Astrocyte of the spinal cord (primary cell): ENCODE data around the gene RNF13.

Experiments
- DNase-seq: peaks from one replicate; pipeline ENCODE4 v3.0.0; 2011; ENCODE audit warnings: low read depth, low spot score
- H3K4me3 ChIP-seq: 2 replicates; pipeline ENCODE4 v1.5.1; 2011; ENCODE audit warnings: low read depth, mild to moderate bottlenecking, low read length, moderate library complexity
- in situ Hi-C: cut with HindIII; loops from 2 replicates; pipeline ENCODE4 v1.10.0; 2017; ENCODE audit warnings: low sequenced_read_pairs
- TF ChIP-seq, protein P1 (sequence below): IDR thresholded peaks from 2 replicates; pipeline ENCODE4 v1.5.1; 2012; ENCODE audit warnings: low read depth, mild to moderate bottlenecking, low read length, inconsistent platforms

Gene RNF13

GRCh38 chr3:149796026-149796425, 17.0 kb upstream of the RNF13 start:
- no peak for DNase-seq
- TF ChIP-seq, protein P1, sequence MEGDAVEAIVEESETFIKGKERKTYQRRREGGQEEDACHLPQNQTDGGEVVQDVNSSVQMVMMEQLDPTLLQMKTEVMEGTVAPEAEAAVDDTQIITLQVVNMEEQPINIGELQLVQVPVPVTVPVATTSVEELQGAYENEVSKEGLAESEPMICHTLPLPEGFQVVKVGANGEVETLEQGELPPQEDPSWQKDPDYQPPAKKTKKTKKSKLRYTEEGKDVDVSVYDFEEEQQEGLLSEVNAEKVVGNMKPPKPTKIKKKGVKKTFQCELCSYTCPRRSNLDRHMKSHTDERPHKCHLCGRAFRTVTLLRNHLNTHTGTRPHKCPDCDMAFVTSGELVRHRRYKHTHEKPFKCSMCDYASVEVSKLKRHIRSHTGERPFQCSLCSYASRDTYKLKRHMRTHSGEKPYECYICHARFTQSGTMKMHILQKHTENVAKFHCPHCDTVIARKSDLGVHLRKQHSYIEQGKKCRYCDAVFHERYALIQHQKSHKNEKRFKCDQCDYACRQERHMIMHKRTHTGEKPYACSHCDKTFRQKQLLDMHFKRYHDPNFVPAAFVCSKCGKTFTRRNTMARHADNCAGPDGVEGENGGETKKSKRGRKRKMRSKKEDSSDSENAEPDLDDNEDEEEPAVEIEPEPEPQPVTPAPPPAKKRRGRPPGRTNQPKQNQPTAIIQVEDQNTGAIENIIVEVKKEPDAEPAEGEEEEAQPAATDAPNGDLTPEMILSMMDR, result no peak
- in situ Hi-C loops, result no loop called here
- H3K4me3 ChIP-seq, result no peak overlapping the region

DNA sequence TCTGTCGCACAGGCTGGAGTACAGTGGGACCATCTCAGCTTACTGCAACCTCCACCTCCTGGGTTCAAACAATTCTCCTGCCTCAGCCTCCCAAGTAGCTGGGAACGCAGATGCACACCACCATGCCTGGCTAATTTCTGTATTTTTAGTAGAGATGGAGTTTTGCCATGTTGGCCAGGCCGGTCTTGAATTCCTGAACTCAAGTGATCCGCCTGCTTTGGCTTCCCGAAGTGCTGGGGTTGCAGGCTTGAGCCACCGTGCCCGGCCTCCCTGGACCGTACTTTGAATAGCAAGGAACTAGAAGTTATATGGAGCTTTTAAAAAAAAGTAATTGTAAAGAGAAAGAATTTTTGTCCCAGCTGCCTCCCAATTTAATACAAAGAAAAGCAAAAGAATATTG, 12.3 kb upstream of the RNF13 start:
- H3K4me3 ChIP-seq, result no peak overlapping the region
- in situ Hi-C loops, result no loop called here
- no peak for DNase-seq
- TF ChIP-seq, protein P1, result no peak

DNA sequence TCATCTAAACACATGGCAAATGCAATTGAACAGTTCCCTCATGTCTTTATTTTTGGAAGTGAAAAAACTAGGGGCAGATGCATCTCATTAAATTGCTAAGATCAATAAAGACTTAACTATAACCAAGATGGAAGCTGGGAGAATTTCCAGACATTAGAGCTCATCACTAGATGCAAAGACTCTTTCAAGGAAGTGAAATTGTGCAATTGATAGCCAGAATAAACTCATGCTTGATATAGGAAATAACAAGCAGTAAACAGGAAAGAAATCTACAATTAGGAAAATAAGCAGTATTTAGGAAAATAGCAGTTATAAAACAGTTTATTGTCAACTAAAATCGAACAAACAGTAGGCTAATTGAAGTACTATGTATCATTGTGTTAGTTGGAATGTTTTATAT, 11.8 kb upstream of the RNF13 start:
- H3K4me3 ChIP-seq, result no peak overlapping the region
- TF ChIP-seq, protein P1, result no peak
- no peak for DNase-seq
- in situ Hi-C loops, result no loop called here

- TF ChIP-seq, protein P1, result no peak
- in situ Hi-C loops, result no loop called here
Observed at GRCh38 chr3:149801639-149802038, 11.4 kb upstream of the RNF13 start.

DNA sequence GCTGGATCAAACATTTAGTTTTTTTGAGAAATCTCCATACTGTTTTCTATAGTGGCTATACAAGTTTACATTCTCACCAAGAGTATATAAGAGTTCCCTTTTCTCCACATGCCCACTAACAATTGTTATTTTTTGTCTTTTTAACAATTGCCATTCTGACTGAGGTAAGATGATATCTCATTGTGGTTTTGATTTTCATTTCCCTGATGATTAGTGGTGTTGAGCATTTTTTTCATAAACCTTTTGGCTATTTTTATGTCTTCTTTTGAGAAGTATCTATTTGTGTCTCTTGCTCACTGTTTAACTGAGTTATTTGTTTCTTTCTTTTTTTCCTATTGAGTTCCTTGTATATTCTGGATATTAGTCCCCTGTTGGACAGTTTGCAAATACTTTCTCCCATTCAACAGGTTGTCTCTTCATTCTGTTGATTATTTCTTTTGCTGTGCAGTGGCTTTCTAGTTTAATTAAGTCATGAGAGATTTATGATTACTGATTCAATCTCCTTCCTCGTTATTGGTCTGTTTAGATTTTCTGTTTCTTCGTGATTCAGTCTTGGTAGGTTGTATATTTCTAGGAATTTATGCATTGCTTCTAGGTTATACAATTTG, 6.7 kb upstream of the RNF13 start:
- DNase-seq, result no peak
- in situ Hi-C loops, result no loop called here
- TF ChIP-seq, protein P1, result no peak
- no peak overlapping the region for H3K4me3 ChIP-seq

More at GRCh38 chr3:149801639-149802038, 11.4 kb upstream of the RNF13 start:
- no peak for DNase-seq
- no peak overlapping the region for H3K4me3 ChIP-seq

GRCh38 chr3:149808209-149808829, 4.7 kb upstream of the RNF13 start:
- TF ChIP-seq, protein P1, result peak; percentile 91
- DNase-seq, result peak; percentile 82
- no peak overlapping the region for H3K4me3 ChIP-seq
- in situ Hi-C loops, result no loop called here
